ENCODE measurements around the gene OBSL1.

OBSL1 gene

GRCh38 chr2:219596954-219597551, 25.7 kb upstream of the OBSL1 start:
- DNase-seq (ENCODE audit: low read depth in 2 of 2): no peak

DNA sequence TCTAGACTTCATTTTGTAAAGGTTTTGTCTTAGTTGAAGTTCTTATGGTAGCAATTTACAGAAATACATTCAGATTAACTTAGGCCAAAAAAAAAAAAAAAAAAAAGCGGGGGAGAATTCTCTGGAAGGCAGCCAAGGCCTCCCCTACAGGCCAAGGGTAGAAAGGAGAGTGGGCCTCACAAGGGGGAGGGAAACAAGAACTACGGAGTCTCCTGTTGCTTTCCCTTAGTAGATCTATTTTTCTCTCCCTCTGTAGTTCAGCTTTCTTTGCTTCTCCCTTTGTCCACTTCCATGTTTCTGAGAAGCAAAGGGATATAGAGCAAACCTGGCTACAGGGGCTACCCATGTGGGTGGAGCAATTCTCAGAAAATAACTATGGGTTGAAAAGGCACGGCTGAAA, 23.9 kb upstream of the OBSL1 start:
- no peak for DNase-seq (ENCODE audit: low read depth in 2 of 2)

DNA sequence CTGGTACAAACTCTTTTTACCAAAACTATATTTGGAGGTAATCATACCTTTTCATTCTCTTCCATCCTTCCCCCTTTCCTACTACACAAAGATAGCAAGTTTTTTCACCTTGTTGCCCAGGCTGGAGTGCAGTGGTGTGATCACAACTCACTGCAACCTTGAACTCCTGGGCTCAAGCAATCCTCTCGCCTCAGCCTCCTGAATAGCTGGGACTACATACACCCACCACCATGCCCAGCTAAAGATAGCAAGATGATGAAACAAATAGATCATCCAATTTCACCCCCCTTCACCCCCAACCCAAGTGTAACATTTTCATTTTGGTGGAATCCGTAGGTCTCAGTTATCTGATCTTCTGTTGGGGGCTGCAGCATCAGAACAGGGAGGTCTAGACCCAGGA, 21.8 kb upstream of the OBSL1 start:
- no peak for DNase-seq (ENCODE audit: low read depth in 2 of 2)

GRCh38 chr2:219592736-219593135, 21.4 kb upstream of the OBSL1 start:
- DNase-seq (ENCODE audit: low read depth in 2 of 2): no peak

- DNase-seq (ENCODE audit: low read depth in 2 of 2): no peak
Measured at GRCh38 chr2:219591091-219591490, 19.8 kb upstream of the OBSL1 start.

GRCh38 chr2:219581346-219581745, 10.0 kb upstream of the OBSL1 start:
- no peak for DNase-seq (ENCODE audit: low read depth in 2 of 2)

DNA sequence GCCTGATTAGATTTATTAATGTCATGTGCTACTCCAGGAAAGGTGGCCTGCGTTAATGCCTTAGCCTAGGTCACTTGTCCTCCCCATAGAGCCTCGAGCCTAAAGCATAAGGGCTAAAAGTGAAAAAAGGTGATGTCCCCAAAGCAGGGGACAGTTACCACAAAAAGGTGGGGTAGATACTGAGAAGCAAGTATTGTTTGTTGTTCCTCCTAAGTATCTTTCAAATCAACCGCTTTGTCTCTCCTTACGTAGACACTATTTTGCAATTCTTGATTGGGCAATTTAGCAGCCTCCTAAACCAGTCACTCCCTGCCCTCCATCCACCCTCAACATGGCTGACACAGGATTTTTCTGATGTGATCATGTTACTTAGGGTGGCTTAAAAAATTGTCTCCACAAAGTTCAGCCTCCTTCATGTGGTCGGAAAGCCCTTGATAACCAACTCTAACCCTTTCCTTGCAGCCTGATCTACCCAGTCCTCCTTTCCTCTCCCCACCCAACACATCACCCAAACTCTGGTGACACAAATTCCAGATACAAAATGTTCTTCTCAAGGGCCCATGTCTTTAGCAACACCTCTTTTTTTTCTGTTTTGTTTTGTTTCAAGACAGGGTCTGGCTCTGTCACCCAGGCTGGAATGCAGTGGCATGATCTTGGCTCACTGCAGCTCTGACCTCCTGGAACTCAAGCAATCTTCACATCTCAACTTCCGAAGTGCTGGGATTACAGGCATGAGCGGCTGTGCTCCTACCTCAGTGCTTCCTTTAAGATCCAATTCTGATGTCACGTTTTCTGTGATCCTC, 7.7 kb upstream of the OBSL1 start:
- DNase-seq (ENCODE audit: low read depth in 2 of 2): no peak

DNA sequence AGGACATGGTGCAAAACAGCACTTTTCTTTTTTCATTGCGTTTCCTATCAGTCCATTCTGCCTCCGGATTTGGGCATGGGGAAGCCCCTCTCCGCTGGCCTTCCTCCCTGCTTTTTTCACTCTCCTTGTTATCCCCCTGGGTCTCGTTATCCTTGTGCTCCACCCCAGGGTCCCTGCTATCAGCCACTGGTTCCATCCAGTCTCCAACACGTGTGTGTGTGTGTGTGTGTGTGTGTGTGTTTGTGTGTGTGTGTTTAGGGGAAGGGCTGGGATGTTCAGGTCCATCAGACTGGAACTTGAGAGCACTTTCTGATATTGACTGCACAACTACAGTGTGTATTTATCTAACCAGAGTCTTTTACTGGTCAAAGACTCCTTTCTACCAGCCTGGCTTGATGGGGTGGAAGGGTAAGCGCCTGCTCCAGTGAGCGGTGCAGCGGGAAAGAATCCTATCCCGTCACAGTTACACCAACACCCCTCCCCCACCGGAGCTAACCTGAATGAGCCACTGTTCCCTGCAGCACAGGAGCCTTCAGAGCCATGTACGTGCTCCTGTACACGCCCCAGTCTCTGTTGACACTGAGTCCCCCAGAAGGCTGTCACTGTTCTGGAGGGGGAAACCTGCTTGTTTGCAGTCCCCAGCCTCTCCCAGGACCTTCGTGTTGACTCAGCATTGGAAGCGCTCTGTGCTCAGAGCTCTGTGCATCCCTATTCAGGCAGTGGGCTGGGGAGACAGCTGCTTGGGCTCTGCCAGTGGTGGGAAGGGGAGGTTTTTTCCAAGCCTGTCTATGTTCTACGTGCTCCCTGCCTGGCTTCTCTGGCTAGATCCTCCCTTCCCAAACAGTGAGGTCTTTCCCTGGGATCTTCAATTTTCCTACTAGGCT, 5.4 kb upstream of the OBSL1 start:
- DNase-seq (ENCODE audit: low read depth in 2 of 2): no peak

GRCh38 chr2:219575566-219576504, 4.5 kb upstream of the OBSL1 start:
- no peak for DNase-seq (ENCODE audit: low read depth in 2 of 2)

DNA sequence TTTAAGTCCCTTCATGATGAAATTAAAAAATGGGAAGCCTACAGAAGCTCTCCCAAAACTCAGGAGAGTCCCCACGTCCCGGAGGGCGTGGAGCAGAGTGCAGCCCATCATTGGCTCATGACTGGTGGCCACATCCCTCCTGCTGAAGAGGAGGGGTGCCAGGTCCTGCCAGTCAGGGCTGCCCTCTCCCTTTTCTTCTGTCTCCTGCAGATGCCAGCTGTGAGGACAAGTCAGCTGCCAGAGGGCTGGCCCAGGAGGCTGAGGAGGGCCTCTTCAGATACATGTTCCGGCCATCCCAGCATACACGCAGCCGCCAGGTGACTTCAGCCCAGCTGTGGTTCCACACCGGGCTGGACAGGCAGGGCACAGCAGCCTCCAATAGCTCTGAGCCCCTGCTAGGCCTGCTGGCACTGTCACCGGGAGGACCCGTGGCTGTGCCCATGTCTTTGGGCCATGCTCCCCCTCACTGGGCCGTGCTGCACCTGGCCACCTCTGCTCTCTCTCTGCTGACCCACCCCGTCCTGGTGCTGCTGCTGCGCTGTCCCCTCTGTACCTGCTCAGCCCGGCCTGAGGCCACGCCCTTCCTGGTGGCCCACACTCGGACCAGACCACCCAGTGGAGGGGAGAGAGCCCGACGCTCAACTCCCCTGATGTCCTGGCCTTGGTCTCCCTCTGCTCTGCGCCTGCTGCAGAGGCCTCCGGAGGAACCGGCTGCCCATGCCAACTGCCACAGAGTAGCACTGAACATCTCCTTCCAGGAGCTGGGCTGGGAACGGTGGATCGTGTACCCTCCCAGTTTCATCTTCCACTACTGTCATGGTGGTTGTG, 3.4 kb upstream of the OBSL1 start:
- DNase-seq (ENCODE audit: low read depth in 2 of 2): no peak

DNA sequence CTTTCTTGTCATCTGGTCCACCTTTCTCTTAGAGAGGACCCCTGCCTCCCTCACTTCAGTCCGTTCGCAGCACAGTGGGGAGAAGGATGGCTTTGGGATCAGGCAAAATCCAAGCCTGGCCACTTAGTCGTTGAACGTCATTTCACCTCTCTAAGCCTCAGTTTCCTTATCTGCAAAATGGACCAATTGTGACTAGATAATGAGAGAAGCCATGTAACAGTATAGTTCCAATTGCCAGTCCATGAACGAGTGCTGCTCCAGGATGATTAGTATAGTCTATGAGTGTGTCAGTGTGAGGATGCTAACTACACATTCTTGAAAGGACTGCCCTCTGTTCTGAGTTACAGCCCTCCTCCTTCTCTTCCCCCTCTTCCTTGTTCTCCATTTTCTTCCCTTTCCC, 1.8 kb upstream of the OBSL1 start:
- no peak for DNase-seq (ENCODE audit: low read depth in 2 of 2)

- no peak for DNase-seq (ENCODE audit: low read depth in 2 of 2)
Measured at GRCh38 chr2:219572237-219573001, 1.1 kb upstream of the OBSL1 start, which contains the start of gene INHA. Gene INHA, plus strand, starts transcription at chr2:219572310. Its CDS starts 65 bp downstream, at chr2:219572375.

DNA sequence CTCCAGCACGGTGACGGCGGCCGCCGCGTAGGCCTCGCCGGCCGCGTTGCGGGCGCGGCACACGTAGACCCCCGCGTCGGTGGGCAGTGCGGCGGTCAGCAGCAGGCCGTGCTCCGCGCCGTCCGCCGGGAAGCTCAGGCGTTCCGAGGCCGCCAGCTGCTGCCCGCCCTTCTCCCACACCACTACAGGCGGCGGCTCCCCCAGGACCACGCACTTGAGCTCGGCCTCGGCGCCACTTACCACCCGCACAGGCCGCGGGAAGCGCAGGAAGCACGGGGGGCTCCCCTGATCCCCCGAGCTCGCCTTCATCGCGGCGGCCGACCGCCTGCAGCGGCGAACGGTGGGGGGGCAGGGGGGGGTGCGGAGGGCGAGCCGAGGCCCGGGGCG, 422 bp downstream of the OBSL1 start:
- no peak for DNase-seq (ENCODE audit: low read depth in 2 of 2)

GRCh38 chr2:219570194-219570923, 980 bp downstream of the OBSL1 start:
- no peak for DNase-seq (ENCODE audit: low read depth in 2 of 2)

GRCh38 chr2:219569635-219570034, 1.7 kb downstream of the OBSL1 start:
- no peak for DNase-seq (ENCODE audit: low read depth in 2 of 2)

DNA sequence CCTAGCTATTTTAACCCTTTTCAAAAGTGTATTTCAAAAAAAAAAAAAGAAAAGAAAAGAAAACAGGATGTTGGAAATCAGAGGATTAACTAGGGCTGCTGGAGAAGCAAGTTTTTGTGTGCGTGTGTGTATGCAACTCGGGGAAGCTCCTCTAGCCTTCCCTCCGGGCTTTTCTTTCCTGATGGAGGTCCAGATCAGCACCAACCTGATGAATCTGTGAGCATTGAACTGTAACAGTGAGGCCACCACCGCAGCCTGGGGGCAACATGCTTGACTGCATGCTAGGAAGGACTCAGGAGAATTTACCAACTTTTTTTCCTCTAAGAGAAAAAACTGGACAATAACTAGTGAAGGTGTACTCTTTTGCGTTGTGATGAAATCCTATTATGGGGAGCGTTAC, 2.3 kb downstream of the OBSL1 start:
- no peak for DNase-seq (ENCODE audit: low read depth in 2 of 2)

DNA sequence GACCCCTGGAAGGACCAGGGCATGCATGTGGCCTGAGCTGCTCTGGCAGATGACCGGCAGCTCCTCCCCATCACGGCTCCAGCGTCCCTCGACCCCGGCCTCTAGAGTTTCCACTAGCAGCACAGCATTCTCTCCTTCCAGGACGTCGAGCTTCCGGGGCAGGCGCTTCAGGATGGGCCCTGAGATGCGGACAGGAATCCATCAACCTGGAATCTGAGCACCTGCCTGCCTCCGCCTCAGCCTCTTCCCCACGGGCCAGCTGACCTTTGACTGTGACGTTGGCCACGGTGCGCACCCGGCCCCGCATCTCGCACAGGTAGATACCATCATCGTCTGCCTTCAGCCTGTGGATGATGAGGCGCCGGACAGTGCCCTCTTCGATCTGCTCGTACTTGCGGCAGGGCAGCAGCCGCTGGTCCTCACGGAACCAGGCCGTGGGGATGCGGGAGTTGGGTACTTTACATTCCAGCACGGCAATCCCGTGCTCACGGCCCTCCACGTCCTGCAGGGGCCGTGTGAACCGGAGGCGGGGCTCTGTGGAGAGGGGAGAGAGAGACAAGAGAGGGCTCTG, 3.5 kb downstream of the OBSL1 start:
- DNase-seq (ENCODE audit: low read depth in 2 of 2): no peak

DNA sequence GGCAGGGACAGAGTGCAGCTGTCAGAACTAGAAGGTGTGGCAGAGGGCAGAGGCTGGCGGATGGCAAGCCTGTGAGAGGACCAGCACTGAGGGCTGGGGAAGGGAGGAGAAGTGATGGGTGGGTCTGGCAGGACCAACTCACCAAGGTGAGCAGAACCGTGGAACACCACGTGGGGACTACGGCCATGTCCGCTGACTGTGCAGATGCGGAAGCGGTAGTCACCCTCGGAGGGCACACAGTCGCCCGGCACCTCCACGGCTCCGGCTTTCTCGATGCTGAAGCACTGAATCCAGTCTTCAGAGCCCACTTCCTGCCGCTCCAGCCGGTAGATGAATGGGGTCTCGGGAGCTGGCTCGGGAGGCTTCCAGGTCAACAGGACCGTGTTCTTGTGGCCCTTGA, 4.2 kb downstream of the OBSL1 start:
- DNase-seq (ENCODE audit: low read depth in 2 of 2): no peak

- no peak for DNase-seq (ENCODE audit: low read depth in 2 of 2)
Measured at GRCh38 chr2:219566640-219567039, 4.7 kb downstream of the OBSL1 start.

All from stimulated activated CD4-positive, alpha-beta T cell treated with anti-CD3 and anti-CD28 coated beads, Interleukin-4, amount 100 ng/mL, for 48 hours (primary cell).